Measurements from ENCODE around the gene FAM3C. TPM values are rescaled to one million over a fixed set of nuclear protein-coding genes. Genes with fewer than 3 reads are reported as not detected.

FAM3C gene
- total and polyA plus RNA-seq, 3 experiments from 2014 or later, result 27.5 to 51.2 (median 47.3) TPM

GRCh38 chr7:121302214-121302745, 93.8 kb downstream of the FAM3C start:
- H3K9me3 Mint-ChIP-seq, result no peaks in the 10 kb centered on the region
- H3K27ac Mint-ChIP-seq, result no peak overlapping the region
- H3K4me3 ChIP-seq (ENCODE audit: low read length), result no peak overlapping the region
- H3K4me1 Mint-ChIP-seq, result no peaks in the 10 kb centered on the region
- no peaks in the 10 kb centered on the region for H3K27me3 ChIP-seq (ENCODE audit: insufficient read depth, low read length, poor library complexity, severe bottlenecking)
- H3K9me3 ChIP-seq (ENCODE audit: low read length), result no peaks in the 10 kb centered on the region
- H3K36me3 Mint-ChIP-seq, result no peaks in the 10 kb centered on the region
- no peak for DNase-seq
- no peaks in the 10 kb centered on the region for H3K36me3 ChIP-seq (ENCODE audit: insufficient read depth, low read length)
- peaks cover 3 to 39% of the 10 kb centered on the region in 2 donors for H3K27me3 Mint-ChIP-seq
- ChIA-PET CTCF (no interaction called here), POLR2A (no interaction called here)
- no peaks in the 10 kb centered on the region for H3K4me1 ChIP-seq (ENCODE audit: insufficient read depth, low read length)
- no peak overlapping the region for H3K4me3 Mint-ChIP-seq
- no peak overlapping the region for H3K27ac ChIP-seq (ENCODE audit: low read depth, low read length)

- ChIA-PET POLR2A (no interaction called here), CTCF (no interaction called here)
- Histone ChIP-seq H3K27ac (ENCODE audit: low read depth, low read length) (no peak overlapping the region), H3K36me3 (ENCODE audit: insufficient read depth, low read length) (no peaks in the 10 kb centered on the region), H3K27me3 (ENCODE audit: insufficient read depth, low read length, poor library complexity, severe bottlenecking) (no peaks in the 10 kb centered on the region), H3K4me3 (ENCODE audit: low read length) (no peak overlapping the region), H3K9me3 (ENCODE audit: low read length) (no peaks in the 10 kb centered on the region), H3K4me1 (ENCODE audit: insufficient read depth, low read length) (no peaks in the 10 kb centered on the region)
- DNase-seq, result no peak
- no peaks in the 10 kb centered on the region for H3K36me3 Mint-ChIP-seq
- H3K4me3 Mint-ChIP-seq, result no peak overlapping the region
- H3K27ac Mint-ChIP-seq, result no peak overlapping the region
- peaks cover 3 to 35% of the 10 kb centered on the region in 2 donors for H3K27me3 Mint-ChIP-seq
- no peaks in the 10 kb centered on the region for H3K4me1 Mint-ChIP-seq
- H3K9me3 Mint-ChIP-seq, result no peaks in the 10 kb centered on the region
These were observed 94.5 kb downstream of the FAM3C start for GRCh38 chr7:121301446-121302213.

GRCh38 chr7:121300685-121301420, 95.3 kb downstream of the FAM3C start:
- no peak for DNase-seq
- no peaks in the 10 kb centered on the region for H3K4me1 Mint-ChIP-seq
- peaks cover 3 to 30% of the 10 kb centered on the region in 2 donors for H3K27me3 Mint-ChIP-seq
- no peak overlapping the region for H3K4me3 Mint-ChIP-seq
- H3K9me3 Mint-ChIP-seq, result no peaks in the 10 kb centered on the region
- Histone ChIP-seq H3K27me3 (ENCODE audit: insufficient read depth, low read length, poor library complexity, severe bottlenecking) (no peaks in the 10 kb centered on the region), H3K36me3 (ENCODE audit: insufficient read depth, low read length) (no peaks in the 10 kb centered on the region), H3K4me3 (ENCODE audit: low read length) (no peak overlapping the region), H3K9me3 (ENCODE audit: low read length) (no peaks in the 10 kb centered on the region), H3K27ac (ENCODE audit: low read depth, low read length) (no peak overlapping the region), H3K4me1 (ENCODE audit: insufficient read depth, low read length) (no peaks in the 10 kb centered on the region)
- no peaks in the 10 kb centered on the region for H3K36me3 Mint-ChIP-seq
- ChIA-PET POLR2A (no interaction called here), CTCF (no interaction called here)
- H3K27ac Mint-ChIP-seq, result no peak overlapping the region

Other genes starting within 250 kb of the FAM3C start
- gene WNT16, start 67.3 kb downstream of the FAM3C start, total RNA-seq, result under 1 TPM in 1 of 2 experiments, not detected in 1; 0.09 TPM
- gene WNT16, start 67.3 kb downstream of the FAM3C start, polyA plus RNA-seq, result not detected